ENCODE measurements around the gene ERC2. TPM values are rescaled to one million over a fixed set of nuclear protein-coding genes. Genes with fewer than 3 reads are reported as not detected.

The ERC2 gene
- polyA plus RNA-seq, 3 donors: not detected

DNA sequence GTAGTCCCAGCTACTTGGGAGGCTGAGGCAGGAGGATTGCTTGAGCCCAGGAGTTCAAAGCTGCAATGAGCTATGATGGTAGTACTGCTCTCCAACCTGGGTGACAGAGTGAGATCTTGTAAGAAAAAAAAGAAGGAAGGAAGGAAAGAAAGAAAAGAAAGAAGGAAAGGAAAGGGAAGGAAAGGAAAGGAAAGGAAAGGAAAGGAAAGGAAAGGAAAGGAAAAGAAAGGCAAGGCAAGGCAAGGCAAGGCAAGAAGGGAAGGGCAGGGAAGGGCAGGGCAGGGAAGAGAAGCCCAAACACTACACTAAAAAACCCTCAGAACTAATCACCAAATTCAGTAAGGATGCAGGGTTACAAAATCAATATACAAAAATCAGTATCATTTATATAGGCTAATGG, 341.6 kb downstream of the ERC2 start:
- Mint-ChIP-seq H3K27ac (no peak overlapping the region), H3K27me3 (ENCODE audit: low read depth in 3 of 3) (peaks cover 0 to 17% (median 5%) of the 10 kb centered on the region in 3 donors), H3K4me3 (peak overlapping the region in 1 of 2 donors; percentile 22), H3K4me1 (peaks cover 3% of the 10 kb centered on the region), H3K9me3 (peaks cover 0 to 5% (median 3%) of the 10 kb centered on the region in 7 donors), H3K36me3 (no peaks in the 10 kb centered on the region)
- DNase-seq: no peak
- H3K9ac ChIP-seq (ENCODE audit: insufficient read depth, low read length, poor library complexity, severe bottlenecking): no peak overlapping the region
- peaks cover 0 to 2% of the 10 kb centered on the region in 2 donors for H3K27me3 ChIP-seq (ENCODE audit: control insufficient read depth in 2 of 2, insufficient read depth in 2 of 2, low read length in 2 of 2)
- no peaks in the 10 kb centered on the region for H3K9me3 ChIP-seq (replicated peaks in 1 of 2; ENCODE audit: control insufficient read depth in 1 of 2, insufficient read depth in 1 of 2, low read length in 2 of 2)
- no peaks in the 10 kb centered on the region for H3K79me2 ChIP-seq (ENCODE audit: insufficient read depth, low read length)
- no peaks in the 10 kb centered on the region for H3K36me3 ChIP-seq (replicated peaks in 1 of 2; ENCODE audit: control insufficient read depth in 1 of 2, insufficient read depth in 2 of 2, low read length in 2 of 2)
- no peak overlapping the region for H2AFZ ChIP-seq (ENCODE audit: insufficient read depth, low read depth, low read length, poor library complexity, severe bottlenecking)
- no peak overlapping the region for H3K4me2 ChIP-seq (replicated peaks; ENCODE audit: extremely low read depth, low read length, poor library complexity, severe bottlenecking)
- H3K4me3 ChIP-seq (replicated peaks in 1 of 3; ENCODE audit: low read depth in 2 of 3, low read length in 3 of 3): no peak overlapping the region
- H4K20me1 ChIP-seq (ENCODE audit: insufficient read depth, low read length): no peaks in the 10 kb centered on the region
- TF ChIP-seq, protein P1, sequence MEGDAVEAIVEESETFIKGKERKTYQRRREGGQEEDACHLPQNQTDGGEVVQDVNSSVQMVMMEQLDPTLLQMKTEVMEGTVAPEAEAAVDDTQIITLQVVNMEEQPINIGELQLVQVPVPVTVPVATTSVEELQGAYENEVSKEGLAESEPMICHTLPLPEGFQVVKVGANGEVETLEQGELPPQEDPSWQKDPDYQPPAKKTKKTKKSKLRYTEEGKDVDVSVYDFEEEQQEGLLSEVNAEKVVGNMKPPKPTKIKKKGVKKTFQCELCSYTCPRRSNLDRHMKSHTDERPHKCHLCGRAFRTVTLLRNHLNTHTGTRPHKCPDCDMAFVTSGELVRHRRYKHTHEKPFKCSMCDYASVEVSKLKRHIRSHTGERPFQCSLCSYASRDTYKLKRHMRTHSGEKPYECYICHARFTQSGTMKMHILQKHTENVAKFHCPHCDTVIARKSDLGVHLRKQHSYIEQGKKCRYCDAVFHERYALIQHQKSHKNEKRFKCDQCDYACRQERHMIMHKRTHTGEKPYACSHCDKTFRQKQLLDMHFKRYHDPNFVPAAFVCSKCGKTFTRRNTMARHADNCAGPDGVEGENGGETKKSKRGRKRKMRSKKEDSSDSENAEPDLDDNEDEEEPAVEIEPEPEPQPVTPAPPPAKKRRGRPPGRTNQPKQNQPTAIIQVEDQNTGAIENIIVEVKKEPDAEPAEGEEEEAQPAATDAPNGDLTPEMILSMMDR (IDR thresholded peaks at IDR 0.05): no peak
- H3K4me1 ChIP-seq (ENCODE audit: control insufficient read depth in 1 of 2, insufficient read depth in 2 of 2, low read length in 2 of 2): no peaks in the 10 kb centered on the region
- intact Hi-C loops (cut with micrococcal nuclease): no loop called here
- no peak overlapping the region for H3K27ac ChIP-seq (ENCODE audit: low read depth in 1 of 2, low read length in 2 of 2)

DNA sequence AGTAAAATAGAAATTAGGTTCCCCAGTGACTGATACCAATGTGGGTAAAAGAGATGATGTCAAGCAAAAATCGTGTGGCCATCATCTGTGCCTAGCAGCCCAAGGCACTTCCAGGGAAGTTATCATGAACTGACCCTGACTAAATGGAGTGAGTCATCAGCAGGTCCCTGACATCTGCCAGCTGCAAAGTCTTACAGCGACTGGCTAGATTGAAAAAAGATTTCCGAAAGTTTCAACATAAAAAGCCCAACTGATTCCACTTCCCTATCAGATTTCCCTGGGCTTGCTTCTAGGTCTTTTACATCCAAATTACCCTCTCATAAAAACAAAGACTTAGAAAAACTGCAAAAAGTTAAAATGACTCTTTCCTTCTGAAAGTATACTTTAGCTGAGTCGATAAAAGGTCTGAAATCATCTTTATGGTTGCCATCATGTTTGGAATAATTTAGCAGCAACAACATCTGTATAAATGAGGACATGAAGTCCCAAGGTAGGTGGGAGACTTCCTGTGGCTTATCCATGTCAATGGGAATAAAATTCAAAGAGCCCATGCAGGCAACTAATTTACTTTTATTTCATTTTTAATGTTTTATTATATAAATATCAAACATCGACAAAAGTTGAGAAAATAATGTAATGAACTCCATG, 342.8 kb downstream of the ERC2 start:
- WGBS (ENCODE audit: insufficient coverage): 44% methylated on average over 3 of the region's 5 CpGs
- Mint-ChIP-seq H3K27ac (no peak overlapping the region), H3K9me3 (peaks cover 0 to 5% (median 3%) of the 10 kb centered on the region in 7 donors), H3K4me3 (no peak overlapping the region), H3K36me3 (no peaks in the 10 kb centered on the region), H3K27me3 (ENCODE audit: low read depth in 3 of 3) (peaks cover 0 to 13% (median 2%) of the 10 kb centered on the region in 3 donors), H3K4me1 (peaks cover 3% of the 10 kb centered on the region)
- intact Hi-C loops (cut with micrococcal nuclease): no loop called here
- no peak overlapping the region for H3K4me2 ChIP-seq (replicated peaks; ENCODE audit: extremely low read depth, low read length, poor library complexity, severe bottlenecking)
- TF ChIP-seq, protein P1 (IDR thresholded peaks at IDR 0.05): no peak
- no peak overlapping the region for H3K27ac ChIP-seq (ENCODE audit: low read depth in 1 of 2, low read length in 2 of 2)
- H3K9me3 ChIP-seq (replicated peaks in 1 of 2; ENCODE audit: control insufficient read depth in 1 of 2, insufficient read depth in 1 of 2, low read length in 2 of 2): no peaks in the 10 kb centered on the region
- peak in 2 of 3 donors; percentile 3 to 61 for DNase-seq
- H3K4me3 ChIP-seq (replicated peaks in 1 of 3; ENCODE audit: low read depth in 2 of 3, low read length in 3 of 3): no peak overlapping the region
- H3K9ac ChIP-seq (ENCODE audit: insufficient read depth, low read length, poor library complexity, severe bottlenecking): no peak overlapping the region
- H2AFZ ChIP-seq (ENCODE audit: insufficient read depth, low read depth, low read length, poor library complexity, severe bottlenecking): no peak overlapping the region
- H3K27me3 ChIP-seq (ENCODE audit: control insufficient read depth in 2 of 2, insufficient read depth in 2 of 2, low read length in 2 of 2): peaks cover 0 to 2% of the 10 kb centered on the region in 2 donors
- no peaks in the 10 kb centered on the region for H3K4me1 ChIP-seq (ENCODE audit: control insufficient read depth in 1 of 2, insufficient read depth in 2 of 2, low read length in 2 of 2)
- no peaks in the 10 kb centered on the region for H3K79me2 ChIP-seq (ENCODE audit: insufficient read depth, low read length)
- H3K36me3 ChIP-seq (replicated peaks in 1 of 2; ENCODE audit: control insufficient read depth in 1 of 2, insufficient read depth in 2 of 2, low read length in 2 of 2): no peaks in the 10 kb centered on the region
- H4K20me1 ChIP-seq (ENCODE audit: insufficient read depth, low read length): no peaks in the 10 kb centered on the region

All from CD14-positive monocyte (primary cell).